ENCODE measurements around the gene SPRY4.

GRCh38 chr5:142326480-142326938, 1.7 kb upstream of the SPRY4 start:
- TF ChIP-seq CTCF (IDR thresholded peaks at IDR 0.05): no peak
- TF ChIP-seq POLR2A (IDR thresholded peaks at IDR 0.05): no peak
- TF ChIP-seq POLR2AphosphoS5 (IDR thresholded peaks at IDR 0.05): no peak

All from upper lobe of left lung (tissue), 4 donors.